HG03097 (cell line): ENCODE results near the gene TMEM174.
"Not testable (repeated sequence)": the region's sequence is repeated elsewhere in the genome, so short reads cannot be mapped to it uniquely, and the experiment has no call there.

ENCODE experiments used
- ATAC-seq: cut with Tn5 transposase; IDR thresholded peaks from one replicate; pipeline ENCODE4 v1.9.1; 2021; ENCODE audit not compliant: unreplicated experiment, low FRiP score

TMEM174 gene

DNA sequence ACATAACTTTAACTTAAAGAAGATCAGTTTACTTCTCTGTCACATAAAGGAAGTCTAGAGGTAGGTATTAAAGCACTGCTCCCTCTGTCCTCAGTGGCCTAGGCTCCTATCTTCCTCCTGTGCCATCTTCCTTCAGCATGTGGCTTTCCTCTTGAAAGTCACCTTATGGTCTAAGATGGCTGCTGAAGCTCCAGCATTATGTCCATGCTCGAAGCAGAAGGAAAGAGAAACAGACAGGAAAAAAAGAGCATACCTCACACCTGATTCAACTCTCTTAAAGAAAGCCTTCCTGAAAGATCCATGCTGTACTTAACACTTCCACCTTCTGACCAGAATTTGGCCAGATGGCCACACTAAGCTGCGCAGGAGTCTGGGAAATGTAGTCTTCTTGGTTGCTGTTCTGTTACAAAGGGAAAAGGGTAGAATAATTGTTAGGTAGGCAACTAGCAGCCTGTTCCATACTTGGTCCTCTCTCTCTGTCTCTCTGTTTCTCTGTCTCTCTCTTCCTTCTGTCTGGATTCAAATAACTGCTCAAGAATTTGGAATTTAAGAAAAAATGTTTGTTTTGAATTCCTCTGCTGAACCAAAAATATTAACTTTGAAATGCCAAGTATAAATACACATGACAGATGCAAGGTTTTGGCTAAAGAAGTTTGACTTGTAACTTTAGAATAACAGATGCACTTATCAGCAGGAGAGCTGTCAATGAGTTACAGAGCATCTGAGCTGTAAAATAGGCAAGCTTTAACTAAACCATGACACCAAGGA, 16.0 kb downstream of the TMEM174 start:
- no peak for ATAC-seq

GRCh38 chr5:73189871-73190376, 16.9 kb downstream of the TMEM174 start:
- no peak for ATAC-seq

DNA sequence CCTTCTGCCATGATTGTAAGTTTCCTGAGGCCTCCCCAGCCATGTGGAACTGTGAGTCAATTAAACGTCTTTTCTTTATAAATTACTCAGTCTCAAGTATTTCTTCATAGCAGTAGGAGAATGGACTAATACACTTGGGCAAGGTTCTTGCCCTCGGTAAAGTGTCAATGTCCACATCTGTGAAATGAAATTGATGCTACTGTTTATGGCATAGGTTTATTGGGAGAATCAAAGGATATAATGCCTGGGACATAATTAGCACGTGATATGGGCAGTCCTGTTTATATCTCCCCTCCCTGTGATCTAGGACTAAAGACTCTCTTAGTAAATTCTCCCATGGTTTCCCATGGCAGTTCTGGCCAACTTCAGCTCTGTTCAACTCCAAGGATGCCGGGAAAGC, 19.4 kb downstream of the TMEM174 start:
- ATAC-seq, result no peak

DNA sequence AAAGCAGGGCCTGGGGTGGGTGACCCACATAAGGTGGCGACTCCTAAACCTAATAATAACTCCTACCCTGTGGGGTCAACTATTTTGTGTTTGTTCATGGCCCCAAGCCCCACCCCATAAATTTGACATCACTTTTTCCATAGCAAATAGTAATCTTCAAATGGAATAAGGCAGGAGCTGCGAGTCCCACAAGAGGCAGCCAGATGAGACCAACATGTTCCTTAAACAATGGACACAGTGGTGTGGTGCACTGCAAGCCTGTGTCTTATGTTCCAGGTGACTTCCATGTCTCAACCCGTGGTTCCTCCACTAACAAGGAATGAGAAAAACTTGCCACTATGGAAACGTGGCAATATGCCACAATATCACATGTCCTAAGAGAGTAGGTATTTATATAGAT, 20.6 kb downstream of the TMEM174 start:
- no peak for ATAC-seq

DNA sequence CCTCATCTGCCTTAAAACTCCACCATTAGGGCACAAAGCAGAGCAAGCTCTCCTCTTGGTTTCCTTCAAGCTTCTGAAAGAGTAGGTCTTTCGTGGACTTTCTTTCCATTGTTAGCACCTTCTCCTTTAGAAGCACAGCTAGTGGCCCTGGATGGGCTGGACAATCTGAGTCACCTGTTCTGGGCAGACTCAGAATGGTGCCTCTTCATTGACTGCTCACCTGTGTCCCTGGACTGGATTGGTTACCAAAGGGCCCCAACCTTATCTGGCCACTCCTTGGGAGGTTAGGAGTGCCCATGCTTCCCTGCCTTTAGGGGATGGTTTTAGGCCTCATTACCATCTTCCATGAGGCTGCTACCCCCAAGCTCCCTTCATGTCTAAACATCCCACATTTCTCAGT, 23.2 kb downstream of the TMEM174 start:
- no peak for ATAC-seq

DNA sequence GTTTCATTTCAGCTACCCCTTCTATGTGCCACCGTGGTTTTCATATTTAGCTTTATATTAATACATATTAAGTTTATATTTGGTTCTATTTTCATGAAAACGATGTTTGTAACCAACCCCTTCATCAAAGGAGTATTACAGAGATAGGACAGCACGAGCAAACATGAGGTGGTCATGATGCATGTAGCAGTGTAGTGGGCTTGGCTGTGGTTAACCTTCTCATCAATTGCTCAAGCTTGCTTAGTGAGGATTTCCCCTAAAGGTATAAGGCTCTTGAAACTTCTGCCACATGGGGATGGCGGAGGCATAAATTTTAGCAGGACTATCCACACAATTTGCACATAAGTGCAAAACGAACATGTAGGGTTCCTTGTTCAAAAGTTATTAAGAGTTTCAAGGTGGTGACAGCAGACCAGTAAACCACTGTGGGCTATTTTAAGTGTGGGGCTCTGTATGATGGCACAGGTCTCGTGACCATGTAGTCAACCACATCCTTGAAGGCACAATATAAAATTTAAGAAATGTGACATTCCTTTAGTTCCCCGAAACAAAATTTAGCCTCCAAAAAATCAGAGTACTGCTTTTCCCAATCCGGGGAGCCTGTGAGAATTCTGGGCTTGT, 24.8 kb downstream of the TMEM174 start:
- no peak for ATAC-seq

DNA sequence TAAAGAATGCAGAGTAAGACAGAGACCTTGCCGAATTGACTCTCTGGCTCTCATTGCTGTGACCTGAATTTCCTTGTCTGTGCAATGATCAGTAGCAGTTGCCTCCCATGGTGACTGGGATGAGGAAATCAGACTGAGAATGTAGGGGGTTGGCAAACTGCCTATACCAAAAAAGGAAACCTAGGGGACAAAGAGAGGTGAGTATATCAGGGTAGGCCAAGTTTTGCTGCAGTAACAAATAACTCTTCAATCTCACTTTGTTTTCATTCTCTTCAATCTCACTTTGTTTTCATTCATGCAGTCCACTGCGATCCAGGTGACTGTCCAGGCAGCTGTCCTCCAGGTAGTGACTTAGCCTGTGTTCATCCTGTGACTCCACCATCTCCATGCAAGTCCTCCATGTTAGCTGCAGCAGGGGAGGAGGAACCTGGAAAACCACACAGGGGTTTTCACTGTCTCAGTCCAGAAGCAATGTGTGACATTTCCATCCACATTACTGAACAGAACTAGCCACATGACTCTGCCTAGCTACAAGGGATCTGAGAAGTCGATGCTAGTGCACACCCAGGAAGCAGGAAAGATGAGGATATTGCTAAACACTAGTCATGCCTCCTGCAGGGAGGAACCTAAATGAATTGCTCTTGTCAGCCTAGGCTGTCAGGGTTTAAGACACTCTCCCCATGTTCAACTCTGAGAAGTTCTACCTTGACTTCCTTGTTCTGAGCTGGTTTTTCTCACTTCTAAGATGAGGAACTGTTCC, 26.0 kb downstream of the TMEM174 start:
- no peak for ATAC-seq

- ATAC-seq, result no peak
These were observed 26.7 kb downstream of the TMEM174 start for GRCh38 chr5:73199671-73200070.

- peak; percentile 68 for ATAC-seq
These were observed 28.8 kb downstream of the TMEM174 start for GRCh38 chr5:73201547-73202513.

DNA sequence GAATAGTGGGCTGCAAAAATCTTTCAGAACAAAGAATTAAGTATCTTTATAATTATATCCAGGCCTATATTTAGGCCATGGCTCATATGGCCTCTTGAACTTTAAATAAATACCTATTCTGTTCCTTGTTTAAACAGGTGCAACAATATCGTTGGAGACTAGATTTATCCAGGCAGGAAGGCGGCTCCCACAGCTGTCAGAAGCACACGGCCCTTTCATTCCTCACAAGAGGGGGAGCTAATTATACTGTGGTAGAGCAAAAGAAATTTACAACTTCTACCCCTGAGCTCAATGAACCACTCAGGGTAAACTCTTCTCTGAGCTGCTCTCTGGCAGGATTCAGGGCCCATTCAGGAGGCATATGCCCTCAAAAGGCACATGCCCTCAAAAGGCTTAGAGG, 31.3 kb downstream of the TMEM174 start:
- no peak for ATAC-seq

DNA sequence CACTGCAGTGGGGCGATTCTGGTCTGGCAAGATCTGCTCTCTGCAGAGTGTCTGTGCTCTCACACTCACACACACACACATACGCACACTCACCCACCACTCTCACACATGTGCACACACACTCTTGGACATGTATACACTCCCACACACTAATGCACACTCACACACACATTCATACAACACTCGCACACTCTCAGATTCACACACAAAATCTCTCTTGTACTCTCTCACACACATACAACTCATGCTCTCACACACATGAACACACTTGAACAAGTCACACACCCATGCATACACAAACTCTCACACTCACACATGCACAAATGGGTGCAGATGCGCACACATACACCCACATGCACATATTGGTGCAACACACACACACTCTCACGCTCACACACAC, 31.7 kb downstream of the TMEM174 start:
- no peak for ATAC-seq

- no peak for ATAC-seq
These were observed 32.3 kb downstream of the TMEM174 start for GRCh38 chr5:73205305-73205704.

- ATAC-seq, result not testable (repeated sequence)
These were observed 34.2 kb downstream of the TMEM174 start for GRCh38 chr5:73207239-73207638.

- not testable (repeated sequence) for ATAC-seq
These were observed 36.1 kb downstream of the TMEM174 start for GRCh38 chr5:73209075-73209474.

- not testable (repeated sequence) for ATAC-seq
These were observed 39.7 kb downstream of the TMEM174 start for GRCh38 chr5:73212693-73213092.

- no peak for ATAC-seq
These were observed 40.6 kb downstream of the TMEM174 start for GRCh38 chr5:73213566-73213998.

- no peak for ATAC-seq
These were observed 41.3 kb downstream of the TMEM174 start for GRCh38 chr5:73214306-73214705.

GRCh38 chr5:73214996-73215395, 42.0 kb downstream of the TMEM174 start:
- ATAC-seq, result no peak

DNA sequence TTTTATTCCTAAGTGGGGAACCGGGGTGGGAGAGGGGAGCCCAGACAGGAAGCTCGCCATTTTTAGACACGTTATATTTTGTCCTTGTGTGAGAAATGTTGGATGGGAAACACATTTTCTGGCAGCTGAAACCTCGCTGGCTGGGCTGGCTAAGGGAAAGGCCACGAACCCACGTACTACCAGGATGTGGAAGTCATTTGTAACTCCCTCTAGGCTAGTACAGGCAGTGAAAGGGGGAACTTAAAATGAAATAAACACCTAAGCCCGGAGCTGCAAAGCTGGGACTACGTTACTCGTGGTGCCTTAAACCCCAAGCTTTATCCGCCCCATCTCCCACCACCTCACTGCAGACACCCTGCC, 42.5 kb downstream of the TMEM174 start:
- no peak for ATAC-seq

GRCh38 chr5:73215891-73216610, 43.1 kb downstream of the TMEM174 start:
- peak; percentile 65 for ATAC-seq
